AG10803 (cell line): ENCODE measurements around the gene NKD1.

Experiments
- DNase-seq: peaks from one replicate; pipeline ENCODE4 v3.0.0; 2010; ENCODE audit warnings: low read depth
- H3K4me3 ChIP-seq: 2 replicates; pipeline ENCODE4 v1.5.1; 2011; ENCODE audit warnings: mild to moderate bottlenecking, low read length, control low read depth
- CTCF ChIP-seq: conservative IDR thresholded peaks from 2 replicates; pipeline ENCODE4 v1.5.1; 2011; ENCODE audit warnings: mild to moderate bottlenecking, low read length, control low read depth, inconsistent platforms

NKD1 gene

GRCh38 chr16:50665128-50665878 lies 117.1 kb downstream of the NKD1 start:
- DNase-seq: peak; percentile 60
- H3K4me3 ChIP-seq: peak overlapping the region; percentile 64
- peak; percentile 83 for TF ChIP-seq CTCF

GRCh38 chr16:50666658-50667496 lies 118.7 kb downstream of the NKD1 start:
- H3K4me3 ChIP-seq: no peak overlapping the region
- TF ChIP-seq CTCF: no peak
- DNase-seq: no peak

GRCh38 chr16:50667497-50668367 lies 119.5 kb downstream of the NKD1 start:
- TF ChIP-seq CTCF: no peak; the same call in 1 of the 2 replicates
- DNase-seq: no peak
- no peak overlapping the region for H3K4me3 ChIP-seq

- no peak for TF ChIP-seq CTCF
- no peak for DNase-seq
Observed at GRCh38 chr16:50668368-50669008, 120.3 kb downstream of the NKD1 start.

GRCh38 chr16:50669741-50670140 lies 121.5 kb downstream of the NKD1 start:
- no peak for DNase-seq
- no peak overlapping the region for H3K4me3 ChIP-seq
- TF ChIP-seq CTCF: no peak

More at GRCh38 chr16:50668368-50669008, 120.3 kb downstream of the NKD1 start:
- H3K4me3 ChIP-seq: no peak overlapping the region

- DNase-seq: no peak
- H3K4me3 ChIP-seq: no peak overlapping the region
- no peak for TF ChIP-seq CTCF
Observed at GRCh38 chr16:50670476-50670875, 122.3 kb downstream of the NKD1 start.
